CD1c-positive myeloid dendritic cell (primary cell): ENCODE data around the gene LPP.
"Not testable (repeated sequence)": the region's sequence is repeated elsewhere in the genome, so short reads cannot be mapped to it uniquely, and the experiment has no call there.

Experiments used
- DNase-seq: peaks from one replicate; pipeline ENCODE4 v3.0.0-alpha.2; 2016; ENCODE audit errors: extremely low spot score

Gene LPP

DNA sequence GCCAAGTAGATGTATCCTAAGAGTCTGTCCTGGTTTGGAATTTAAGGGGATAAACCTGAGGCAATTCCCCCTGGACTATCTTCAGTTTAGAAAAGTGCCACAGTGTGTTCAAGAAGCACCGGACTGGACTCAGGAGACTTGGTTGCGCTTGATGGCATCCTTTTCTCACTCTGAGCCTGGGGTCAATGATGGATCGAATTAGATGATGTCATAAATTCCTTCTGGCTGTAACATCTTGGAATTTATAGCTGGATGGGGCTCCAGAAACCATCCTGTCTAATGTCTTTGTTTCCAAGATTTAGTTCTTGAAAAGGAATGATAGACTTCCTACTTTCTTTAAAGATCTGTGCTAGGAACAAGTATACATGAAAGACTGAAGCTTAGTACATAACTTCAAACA, 280.6 kb downstream of the LPP start:
- DNase-seq: no peak

GRCh38 chr3:188435266-188435665, 281.3 kb downstream of the LPP start:
- no peak for DNase-seq

GRCh38 chr3:188437926-188438325, 284.0 kb downstream of the LPP start:
- peak; percentile 26 for DNase-seq

DNA sequence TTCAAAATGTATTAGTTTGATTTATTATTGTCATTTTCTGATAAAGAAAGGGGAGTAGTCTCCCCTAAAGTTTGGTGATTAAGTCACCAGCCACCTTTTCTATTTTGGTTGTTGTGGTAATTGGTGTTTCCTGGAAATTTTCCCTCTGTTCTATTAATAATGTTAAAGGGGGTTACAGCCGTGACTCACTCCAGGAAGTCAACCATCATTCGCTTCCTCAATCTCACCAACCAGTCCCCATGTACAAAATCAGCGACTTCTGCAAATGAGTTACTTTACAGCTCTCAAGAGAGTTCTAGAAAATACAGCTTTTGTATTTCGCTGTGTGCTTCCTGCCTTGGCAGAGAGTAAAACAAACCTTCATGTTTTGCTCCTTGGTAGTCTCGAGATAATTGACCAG, 285.1 kb downstream of the LPP start:
- peak; percentile 88 for DNase-seq

GRCh38 chr3:188440340-188440972, 286.5 kb downstream of the LPP start:
- no peak for DNase-seq

DNA sequence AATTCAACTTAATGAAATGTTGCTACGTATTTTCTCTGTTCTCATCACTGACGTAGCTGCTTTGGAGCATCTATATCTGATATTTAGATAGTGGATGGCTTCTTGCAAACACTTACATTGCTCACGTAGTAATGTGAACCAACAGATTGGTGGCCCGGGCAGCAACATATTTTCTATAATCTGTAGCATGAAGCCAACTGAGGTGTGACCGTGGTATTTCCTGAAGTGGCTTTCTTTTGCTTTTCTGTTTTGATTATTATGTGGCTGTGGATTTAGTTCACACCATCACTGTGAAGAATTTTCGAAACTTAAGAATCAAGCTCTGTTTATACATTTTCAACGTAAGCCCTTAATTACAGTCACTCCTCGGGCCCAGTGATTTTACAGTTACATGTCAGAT, 288.5 kb downstream of the LPP start:
- DNase-seq: no peak

DNA sequence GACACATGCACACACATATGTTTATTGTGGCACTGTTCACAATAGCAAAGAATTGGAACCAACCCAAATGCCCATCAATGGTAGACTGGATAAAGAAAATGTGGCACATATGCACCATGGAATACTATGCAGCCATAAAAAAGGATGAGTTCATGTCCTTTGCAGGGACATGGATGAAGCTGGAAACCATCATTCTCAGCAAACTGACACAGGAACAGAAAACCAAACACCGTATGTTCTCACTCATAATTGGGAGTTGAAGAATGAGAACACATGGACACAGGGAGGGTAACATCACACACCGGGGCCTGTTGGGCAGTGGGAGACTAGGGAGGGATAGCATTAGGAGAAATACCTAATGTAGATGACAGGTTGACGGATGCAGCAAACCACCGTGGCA, 291.2 kb downstream of the LPP start:
- not testable (repeated sequence) for DNase-seq

DNA sequence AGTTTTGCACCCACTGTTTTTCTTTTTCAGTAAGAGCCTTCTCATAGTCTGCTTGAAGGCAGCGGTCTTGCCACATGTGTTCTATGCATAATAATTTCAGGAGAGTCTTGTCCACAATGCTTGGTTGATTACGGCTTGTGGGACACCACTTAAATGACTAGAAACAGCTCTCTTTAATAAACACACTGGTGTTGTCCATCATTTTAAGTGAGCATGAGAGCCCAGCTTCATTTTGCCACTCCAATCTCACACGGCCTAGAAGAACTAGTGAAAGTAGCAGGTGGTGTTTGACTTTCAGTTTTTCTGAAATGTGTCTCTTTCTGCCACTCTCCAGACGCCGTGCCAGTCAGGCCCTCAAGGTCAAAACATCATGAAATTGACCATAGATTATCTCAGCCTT, 292.1 kb downstream of the LPP start:
- no peak for DNase-seq

DNA sequence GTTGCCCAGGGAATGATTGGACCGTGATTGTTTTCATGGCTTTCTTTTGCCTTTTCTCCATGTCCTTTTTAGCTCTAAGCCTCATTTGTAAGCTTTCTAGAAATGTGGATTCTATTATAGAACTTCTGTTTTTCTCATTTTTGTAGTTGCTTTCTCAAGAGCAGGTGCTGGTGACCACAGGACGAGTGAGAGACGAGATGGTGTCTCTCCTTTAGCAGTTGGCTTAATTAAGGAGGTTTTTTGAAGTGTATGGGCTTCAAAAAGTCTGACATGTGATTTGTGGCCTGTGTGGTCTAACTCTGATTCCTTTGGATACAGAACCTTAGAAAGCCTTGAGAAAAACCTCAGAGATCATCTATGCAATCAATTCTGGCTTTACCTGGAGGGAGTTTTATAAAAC, 292.8 kb downstream of the LPP start:
- DNase-seq: no peak

GRCh38 chr3:188448813-188449212, 294.9 kb downstream of the LPP start:
- no peak for DNase-seq

- no peak for DNase-seq
Observed at GRCh38 chr3:188449421-188449820, 295.5 kb downstream of the LPP start.

DNA sequence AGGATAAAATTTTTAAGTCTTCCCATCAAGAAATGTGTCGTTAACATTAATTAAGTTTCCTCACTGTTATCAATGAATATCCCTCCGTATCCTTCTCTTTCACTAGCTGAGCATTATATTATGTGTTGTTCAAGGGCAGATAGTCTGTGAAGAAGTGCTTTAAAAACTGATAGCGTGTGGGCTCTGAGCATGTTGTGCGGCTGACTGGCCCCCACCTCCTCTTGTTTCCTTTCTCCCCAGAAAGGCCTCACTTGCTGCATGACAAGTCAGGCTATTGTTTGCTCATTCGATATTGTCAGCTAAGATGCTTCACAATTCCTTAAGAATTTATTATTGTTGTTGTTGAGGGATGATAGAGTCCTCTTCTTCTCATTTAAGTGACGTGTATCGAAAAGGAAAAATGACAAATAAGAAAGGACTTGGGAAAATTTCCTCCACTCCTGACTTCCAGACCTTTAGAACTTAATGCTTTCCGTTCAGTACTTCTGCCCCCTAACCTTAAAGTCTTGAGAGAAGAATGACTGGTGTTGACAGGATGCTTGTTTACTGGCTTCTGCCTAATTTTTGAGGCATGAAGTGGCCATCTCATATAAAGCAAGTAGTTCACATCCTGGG, 298.3 kb downstream of the LPP start:
- no peak for DNase-seq

DNA sequence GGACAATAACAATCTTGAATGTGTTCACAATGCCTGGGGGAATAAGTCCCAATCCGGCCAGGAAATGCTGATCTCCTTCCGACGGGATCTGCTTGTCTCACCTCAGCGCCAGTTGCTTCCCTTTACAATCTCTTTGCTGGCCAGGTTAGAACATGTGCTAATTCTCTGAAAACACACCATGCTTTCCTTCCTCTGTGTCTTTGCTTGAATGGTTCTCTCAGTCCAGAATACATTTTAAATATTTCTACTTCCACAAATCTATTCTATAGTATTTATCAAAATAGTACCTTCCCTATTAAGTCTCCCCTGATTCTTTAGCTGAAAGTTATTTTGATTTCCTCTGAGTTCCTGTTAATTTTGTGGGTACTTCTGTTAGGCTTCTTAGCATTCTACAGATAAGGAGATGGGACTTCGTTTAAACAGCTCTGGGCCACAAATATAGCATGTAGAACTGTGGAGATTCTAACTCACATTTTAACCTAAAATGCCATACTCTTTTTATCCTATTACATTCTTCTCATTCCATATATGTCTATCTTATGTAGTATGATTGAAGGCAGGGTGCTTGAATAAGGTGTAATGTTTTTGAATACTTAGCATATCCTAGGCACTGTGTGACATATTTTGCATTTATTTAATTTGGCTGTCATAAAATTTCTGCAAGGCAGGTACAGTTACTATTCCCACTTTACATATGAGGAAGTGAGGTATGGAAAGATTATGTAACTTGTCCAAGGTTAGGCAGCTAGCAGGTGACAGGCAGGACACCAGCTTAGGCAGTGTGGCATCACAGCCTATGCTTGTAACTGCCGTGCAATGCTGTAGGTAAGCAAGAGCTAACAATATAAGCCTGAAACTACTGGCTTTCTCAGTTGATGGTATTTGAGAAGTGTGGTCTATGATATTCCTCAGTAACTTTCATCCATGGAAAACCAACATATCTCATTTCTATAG, 299.8 kb downstream of the LPP start:
- no peak for DNase-seq

DNA sequence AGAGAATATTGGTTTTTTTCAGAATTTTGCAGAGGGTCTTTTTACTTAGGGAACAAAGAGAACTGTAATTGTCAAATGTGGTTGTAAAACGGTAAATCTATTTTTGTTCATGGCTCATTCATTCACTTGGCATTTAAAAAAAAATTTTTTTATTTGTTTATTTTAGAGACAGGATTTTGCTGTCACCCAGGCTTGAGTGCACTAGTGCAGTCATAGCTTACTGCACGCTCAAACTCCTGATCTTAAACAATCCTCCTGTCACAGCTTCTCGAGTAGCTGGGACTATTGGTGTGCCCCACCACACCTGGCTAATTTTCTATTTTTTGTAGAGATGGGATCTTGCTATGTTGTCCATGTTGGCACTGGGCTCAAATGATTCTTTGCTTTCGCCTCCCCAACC, 301.8 kb downstream of the LPP start:
- no peak for DNase-seq

- no peak for DNase-seq
Observed at GRCh38 chr3:188458756-188459155, 304.8 kb downstream of the LPP start.

DNA sequence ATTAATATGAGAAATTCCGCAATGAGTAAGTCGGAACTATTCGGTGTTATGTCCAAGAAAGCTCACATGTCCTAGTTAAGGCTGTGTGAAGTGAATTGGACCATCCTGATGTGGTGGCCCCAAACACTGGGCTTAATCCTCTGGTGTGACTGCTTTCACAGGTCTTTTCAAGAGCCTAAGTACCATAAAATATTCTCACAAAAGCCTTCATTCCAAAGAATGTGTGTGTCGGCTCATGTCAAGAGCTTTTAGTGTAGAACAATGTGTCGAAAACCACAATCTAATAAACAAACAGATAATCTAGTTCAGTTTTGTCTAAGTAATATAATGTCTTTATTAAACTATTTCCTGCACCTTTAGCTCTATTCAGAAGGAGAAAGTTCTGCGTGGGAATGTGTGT, 311.4 kb downstream of the LPP start:
- no peak for DNase-seq

GRCh38 chr3:188468196-188468595, 314.2 kb downstream of the LPP start:
- DNase-seq: no peak

DNA sequence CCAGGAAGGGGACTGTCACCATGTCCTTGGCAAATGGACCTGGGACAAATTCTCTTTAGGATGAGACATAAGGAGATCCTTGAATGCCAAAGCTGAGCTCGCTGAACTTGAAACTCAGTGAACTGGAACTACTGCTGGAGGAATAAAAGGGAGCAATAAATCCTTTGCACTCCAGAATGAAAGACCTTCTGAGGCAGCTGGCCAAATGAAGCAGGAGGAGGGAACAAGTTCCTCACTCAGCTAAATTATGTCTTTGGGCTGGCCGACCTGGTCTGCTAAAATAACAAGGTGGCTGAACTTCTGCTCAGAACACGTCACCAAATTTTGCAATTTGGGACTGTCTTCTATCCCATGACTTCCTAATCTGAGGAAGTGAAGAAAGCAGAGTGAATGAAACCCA, 314.7 kb downstream of the LPP start:
- peak; percentile 56 for DNase-seq

DNA sequence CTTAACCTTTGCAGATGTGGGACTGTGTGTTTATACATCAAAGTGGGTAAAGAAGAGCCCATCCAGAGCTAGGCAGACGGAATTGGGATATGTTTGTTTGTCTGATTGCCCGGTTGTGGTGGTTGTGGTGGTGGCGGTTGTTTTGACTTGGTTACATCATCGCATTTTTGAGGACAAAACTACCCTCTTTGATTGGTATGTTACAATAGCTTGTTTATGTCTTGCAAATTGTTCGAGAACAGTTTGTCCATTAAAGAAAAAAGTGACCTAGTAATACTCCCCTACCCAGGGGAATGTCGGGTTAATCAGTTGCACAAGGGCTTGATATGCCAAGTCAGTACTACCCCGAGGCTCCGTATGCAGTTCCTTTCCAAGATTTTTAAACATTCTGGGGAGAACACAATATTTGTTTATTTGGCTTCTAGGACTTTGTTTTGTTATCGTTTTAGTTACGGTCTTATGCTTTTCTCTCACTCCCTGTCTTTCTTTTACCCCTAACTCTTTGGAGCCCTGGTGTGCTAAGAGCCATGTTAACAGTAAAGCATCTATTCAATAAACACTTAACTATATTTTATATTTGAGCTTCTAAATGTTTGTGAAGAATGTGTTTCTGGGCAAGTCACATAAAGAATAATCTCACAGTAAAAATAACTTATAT, 315.4 kb downstream of the LPP start:
- no peak for DNase-seq

- DNase-seq: no peak
Observed at GRCh38 chr3:188470508-188471130, 316.7 kb downstream of the LPP start.

GRCh38 chr3:188471723-188472122, 317.8 kb downstream of the LPP start:
- no peak for DNase-seq

DNA sequence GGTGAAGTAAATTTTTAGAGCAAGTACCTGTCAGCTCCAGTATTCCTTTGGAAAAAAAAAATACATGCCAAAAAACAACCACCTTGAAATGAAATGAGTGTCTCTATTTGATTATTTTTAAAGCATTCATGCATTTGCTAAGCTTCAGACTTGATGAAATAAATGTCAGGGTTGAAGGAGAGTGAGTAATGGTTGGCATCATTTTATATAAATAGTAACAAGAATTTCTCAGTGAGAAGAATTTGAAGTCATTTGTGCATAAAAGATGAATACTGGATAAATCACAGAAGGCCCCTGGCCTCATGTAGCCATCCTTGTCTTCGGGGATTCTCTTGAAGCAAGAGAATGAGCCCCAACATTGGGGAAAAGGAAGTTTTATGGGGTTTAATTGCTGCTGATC, 318.4 kb downstream of the LPP start:
- no peak for DNase-seq
